NCI-H69 (cell line): Measurements from ENCODE around the gene FAM89B.
A peak's percentile ranks its signal among the peaks of the same experiment; 100 is the strongest.

ENCODE experiments used
- DNase-seq: peaks from one replicate; lab custom pipeline; 2025; lab: John Stamatoyannopoulos, UW

Gene FAM89B

DNA sequence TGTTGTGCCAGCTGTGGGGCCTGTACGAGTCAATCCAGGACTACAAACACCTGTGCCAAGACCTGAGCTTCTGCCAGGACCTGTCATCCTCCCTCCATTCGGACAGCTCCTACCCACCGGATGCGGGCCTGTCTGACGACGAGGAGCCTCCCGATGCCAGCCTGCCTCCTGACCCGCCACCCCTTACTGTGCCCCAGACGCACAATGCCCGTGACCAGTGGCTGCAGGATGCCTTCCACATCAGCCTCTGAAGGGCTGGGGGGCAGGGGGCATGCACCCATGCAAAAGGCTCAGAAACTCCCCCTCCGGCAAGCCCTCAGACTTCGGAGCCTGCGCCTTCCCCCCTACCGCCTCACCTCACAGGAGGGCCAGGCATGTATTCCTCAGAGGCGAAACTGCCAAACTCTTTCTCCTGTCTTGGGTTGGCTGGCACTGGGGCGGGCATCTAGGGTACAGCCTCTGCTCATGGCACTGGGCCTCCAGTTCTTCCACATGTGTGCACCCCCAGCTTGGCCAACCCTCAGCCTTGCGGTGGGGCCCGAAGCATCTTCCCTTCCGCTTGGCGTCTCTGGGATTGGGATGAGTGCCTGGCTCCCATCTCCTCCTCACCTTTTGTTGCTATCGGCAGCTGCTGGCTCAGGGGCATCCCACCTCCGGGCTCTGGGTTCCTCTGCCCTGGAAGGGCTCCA, 1.2 kb downstream of the FAM89B start:
- DNase-seq = no peak

DNA sequence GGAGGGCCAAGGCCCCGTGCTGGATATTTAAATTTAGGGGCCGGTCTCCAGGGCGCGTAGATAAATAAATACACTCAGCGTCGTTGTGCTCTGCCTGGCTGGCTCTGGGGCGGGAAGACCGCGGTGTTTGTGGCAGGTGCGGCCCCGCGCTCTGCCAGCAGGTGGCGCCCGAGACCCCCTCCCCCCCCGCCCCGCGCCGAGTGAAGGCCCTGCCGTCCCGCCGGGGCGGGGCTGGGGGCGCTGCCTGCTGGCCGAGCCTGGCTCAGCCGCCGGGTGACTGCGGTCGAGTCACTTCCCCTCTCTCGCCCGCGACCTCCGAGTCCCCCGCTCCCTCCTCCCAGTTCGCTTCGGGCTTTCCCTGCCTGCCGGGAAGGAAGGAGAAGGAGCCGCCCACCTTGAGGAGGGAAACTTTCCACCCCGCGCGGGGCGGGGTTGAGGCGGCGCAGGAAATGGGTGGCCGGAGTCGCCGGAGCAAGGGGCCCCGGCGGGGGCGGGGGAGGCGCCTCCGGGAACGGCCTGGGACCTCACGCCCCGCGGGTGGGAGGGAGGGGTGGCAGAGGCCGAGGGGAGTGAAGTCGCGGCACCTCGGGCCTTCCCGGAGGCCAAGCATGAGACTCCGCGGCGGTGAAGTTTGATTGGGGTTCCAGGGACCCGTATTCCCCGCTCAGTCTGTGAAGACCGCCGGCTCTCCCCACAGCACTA, 1.9 kb downstream of the FAM89B start:
- peak; percentile 91 for DNase-seq

DNA sequence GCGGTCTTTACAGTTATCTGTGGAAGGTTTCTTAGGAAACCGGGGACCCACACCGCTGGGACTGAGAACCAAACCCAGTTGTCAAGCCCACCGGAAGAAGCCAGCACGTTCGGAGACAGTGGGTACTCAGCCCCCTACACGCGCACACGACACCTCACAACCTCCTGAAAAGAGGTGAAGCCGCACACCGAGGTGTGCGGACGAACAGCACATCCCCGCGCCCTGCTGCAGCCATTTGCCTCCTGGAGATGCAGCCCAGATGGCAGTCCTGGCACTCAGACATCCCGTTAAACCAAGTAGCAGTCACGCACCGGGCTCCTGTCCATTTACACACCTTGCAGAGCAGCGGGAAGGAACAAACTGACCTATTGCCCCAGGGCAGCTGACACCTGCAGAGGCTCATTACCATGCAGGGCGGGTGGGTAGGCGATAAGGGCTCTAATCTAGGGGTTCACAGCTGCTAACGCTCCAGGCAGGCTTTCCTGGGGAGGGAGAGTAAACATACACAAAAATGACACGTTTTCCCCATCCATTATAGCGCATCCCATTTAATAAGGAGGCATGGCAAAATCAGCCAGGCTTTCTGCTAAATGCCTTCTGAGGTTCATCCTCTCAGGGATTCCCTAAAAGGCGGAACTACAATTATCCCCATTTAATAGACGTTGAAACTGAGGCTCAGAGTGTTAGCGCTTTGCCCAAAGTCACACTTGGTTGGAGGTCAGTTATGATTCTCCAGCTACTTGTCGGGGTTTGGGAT, 2.7 kb downstream of the FAM89B start:
- DNase-seq = peak; percentile 92

DNA sequence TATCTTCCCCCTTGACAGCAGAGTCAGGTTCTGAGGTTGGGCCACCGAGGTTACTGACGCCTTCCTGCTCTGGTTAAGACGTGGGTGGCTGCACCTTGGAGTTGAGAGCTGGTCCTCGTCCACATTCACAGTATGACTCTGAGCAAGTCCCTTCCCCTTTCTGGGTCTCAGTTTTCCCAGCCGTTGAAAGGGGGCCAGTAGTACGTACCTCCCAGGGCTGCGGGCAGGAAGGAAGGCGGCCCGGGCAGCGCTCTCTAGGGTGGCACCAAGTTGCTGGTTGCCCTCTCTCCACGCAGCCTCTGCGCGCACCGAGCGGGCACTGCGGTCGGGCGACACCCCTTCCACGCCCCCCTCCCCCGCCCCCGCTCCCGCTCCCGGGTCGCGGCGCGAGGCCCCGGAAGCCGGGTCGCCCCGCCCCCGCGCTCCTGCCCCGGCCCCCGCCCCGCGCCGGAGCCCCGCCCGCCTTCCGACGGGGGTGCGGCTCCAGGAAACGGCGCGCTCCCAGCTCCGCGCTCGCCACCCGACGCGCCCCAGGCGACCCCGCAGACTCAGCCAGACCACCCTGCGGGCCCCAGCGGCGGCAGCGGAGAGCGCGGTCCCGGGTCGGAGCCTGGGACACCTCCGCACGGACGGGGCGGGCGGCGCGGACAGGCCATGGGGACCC, 3.4 kb downstream of the FAM89B start, which contains the start of gene EHBP1L1:
Gene EHBP1L1 (plus strand): TSS at position 486 of the 664 bp plus-strand sequence. CDS start 250 bp downstream, outside the sequence.
- peak; percentile 88 for DNase-seq

DNA sequence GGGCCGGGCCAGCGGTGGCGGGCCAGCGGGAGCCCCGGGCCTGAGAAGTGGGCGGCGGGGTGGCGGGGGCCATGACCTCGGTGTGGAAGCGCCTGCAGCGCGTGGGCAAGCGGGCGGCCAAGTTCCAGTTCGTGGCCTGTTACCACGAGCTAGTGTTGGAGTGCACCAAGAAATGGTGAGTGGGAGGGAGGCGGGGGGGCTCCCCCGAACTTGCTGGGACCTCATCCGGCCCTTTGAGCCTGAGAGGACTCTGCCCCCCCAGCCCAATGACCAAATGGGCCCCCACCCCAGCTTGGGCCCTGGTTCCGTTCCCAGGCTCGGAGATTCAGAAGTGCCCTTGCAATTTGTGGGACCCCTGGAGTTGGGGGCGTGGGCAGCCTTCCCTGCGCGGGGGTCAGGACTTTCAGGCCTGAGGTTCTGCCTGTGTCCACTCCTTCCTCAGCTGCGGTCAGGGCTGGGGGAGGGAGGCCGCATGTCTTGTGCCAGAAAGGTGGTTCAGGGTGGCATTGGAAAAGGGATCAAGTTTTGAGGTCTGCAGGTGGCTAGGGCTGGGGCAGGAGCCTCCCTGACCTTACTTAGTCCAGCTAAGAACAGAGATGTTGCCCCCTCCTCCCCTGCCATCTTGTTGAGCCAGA, 4.0 kb downstream of the FAM89B start:
- DNase-seq = no peak

DNA sequence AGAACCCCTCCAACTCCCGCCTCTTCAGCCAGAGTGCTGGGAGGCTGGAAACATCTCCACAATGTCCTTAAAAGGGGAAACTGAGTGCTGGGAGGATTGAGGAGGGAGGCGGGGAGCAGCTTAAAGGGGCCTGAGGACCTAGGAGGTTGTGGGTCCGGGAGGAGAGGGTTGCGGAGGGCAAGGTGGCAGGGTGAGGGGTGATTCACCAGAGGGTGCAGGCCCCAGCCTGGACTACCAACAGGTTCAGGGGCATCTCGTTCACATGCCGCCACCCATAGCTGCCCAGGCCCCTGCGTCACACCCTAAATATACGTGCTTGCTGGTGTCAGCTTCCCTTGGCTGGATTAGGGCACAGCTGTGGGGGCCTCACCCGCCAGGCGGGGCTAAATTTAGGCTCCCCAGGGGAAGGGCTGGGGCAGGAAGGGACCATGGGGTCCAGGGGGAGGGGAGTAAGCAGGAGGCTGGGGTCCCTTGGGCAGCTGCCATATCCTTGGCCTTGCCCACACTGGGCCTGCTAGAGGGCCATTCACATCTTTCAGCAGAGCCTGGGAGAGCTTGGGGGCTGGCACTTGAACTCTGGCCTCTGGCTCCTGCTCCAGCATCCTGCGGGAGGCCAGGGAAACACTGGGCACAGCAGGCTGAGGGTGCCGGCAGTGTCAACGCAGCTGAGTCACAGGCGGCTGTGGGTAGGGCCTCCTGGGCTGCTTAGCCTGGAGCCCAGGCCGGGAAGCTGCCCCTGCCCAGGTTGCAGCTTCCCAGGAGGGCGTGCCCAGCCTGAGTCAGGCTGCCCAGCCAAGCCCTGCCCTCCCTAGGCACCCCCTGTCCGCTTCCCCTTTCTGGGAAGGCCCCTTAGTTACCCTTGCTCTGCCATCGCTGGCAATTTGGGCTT, 4.8 kb downstream of the FAM89B start:
- peak; percentile 48 for DNase-seq

DNA sequence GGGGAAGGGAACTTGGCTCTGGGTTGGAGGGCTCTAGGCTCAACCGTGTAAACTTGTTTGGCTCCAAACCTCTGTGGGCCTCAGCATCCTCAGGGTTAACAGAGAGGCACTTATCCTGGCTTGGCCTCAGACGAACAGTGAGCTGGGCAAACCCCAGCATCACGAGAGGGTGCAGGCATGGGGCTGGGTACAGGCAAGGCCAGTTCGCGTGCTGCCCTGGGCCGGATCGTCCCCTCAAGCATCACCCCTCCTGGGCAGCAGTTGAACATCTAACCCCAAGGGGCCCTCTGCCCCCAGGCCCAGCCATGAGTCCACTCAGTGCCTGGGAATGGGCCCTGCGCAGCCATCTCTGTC, 5.4 kb downstream of the FAM89B start:
- DNase-seq = no peak

DNA sequence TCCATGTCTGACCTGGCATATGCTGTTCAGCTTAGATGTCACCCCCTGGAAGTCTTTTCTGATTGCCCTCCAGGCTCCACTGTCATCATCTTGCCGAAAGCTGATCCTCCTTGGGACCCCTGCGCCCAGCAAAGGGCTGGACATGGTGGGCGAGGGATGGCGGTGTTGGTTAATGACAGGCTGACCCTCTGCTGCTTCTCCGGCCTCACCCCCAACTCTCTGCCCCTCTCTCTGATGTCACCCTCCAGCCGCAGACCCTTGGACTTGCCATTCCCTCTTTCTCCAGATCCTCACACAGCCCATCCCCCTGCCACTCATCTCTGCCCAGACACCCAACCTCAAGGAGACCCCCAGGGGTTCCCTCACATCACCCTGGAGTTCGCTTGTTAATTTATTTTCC, 5.8 kb downstream of the FAM89B start:
- DNase-seq = no peak

DNA sequence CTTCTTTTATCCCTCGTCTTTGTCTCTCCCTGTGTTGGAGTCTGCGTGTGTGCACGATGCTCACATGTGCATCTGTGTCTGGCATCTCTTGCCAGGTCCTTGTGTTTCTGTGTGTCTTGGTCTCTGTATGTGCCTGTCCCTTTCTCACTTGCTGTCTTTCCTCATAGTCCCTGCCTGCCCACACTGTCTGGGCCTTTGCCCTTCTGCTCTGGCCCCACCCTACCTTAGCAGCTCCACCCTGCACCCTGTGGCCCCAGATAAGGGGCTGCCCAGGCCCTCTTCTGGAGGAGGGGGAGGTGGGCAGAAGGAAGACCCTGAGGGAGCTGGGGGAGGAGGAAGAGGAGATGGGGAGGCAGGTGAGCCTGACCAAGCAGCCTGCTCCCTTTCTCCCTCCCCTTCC, 6.3 kb downstream of the FAM89B start:
- DNase-seq = no peak

DNA sequence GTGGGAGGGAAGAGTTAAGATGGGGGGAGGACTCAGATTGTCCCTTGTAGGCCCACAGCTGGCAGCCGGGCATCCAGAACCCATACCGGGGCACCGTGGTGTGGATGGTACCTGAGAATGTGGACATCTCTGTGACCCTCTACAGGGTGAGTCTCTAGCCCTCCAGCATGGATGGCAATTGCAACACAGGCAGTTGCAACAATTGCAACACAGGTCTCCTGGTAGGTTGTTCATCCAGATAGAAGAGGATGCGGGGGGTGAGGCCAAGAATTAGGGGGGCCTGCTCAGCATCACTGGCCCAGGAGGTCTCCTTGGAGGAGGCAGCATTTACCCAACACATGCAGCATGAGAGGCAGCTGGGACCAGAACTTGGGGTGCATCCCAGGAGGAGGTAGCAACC, 7.0 kb downstream of the FAM89B start:
- DNase-seq = no peak

DNA sequence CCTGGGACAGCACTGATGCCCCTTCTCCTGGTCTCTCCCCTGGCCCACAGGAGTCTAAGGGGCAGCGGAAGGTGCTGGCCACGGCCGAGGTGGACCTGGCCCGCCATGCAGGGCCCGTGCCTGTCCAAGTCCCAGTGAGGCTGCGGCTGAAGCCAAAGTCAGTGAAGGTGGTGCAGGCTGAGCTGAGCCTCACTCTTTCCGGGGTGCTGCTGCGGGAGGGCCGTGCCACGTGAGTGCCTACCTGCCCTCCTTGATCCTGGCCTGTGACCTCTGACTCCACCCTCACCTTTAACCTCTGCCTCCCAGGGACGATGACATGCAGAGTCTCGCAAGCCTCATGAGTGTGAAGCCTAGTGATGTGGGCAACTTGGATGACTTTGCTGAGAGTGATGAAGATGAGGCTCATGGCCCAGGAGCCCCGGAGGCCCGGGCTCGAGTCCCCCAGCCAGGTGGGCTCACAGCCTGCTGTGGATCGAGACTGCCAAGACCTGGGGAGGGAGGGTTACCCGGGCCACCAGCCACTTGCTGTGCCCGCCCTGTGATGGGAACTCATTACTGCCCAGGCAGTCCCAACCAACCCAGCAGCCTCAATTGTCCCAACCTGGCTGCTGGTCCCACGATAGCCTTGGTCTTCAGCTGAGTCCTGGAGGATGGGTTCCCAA, 7.8 kb downstream of the FAM89B start:
- no peak for DNase-seq

DNA sequence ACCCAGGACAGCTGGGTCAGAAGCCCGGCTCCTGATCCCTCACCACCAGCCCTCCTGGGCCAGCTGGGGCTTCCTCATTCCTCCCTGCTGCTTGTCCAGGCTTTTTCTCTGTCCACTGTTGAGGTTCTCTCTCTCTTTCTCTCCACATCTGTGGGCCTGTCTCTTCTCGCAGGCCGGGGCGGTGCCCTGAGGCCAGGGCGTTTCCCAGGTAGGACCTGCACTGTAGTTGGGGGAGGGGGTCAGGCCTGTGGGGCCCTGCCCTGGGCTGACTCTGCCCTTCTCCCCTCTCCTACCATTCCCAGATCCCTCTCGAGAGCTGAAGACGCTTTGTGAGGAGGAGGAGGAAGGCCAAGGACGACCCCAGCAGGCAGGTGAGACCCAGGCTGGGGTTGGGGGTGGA, 8.4 kb downstream of the FAM89B start:
- DNase-seq = no peak

DNA sequence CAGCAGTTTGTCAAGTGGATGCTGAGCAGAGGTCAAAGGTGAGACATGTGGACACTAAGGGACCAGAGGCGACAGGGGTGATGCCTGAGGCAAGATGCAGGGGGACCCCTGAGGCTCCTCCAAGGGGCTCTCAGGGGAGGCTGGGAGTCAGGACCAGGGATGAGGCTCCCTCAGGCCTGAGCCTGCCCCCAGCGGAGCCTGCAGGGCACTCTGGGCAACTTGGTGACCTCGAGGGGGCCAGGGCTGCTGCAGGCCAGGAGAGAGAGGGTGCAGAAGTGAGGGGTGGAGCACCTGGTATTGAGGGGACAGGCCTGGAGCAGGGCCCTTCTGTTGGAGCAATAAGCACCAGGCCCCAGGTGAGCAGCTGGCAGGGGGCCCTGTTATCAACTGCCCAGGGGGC, 9.6 kb downstream of the FAM89B start:
- no peak for DNase-seq

DNA sequence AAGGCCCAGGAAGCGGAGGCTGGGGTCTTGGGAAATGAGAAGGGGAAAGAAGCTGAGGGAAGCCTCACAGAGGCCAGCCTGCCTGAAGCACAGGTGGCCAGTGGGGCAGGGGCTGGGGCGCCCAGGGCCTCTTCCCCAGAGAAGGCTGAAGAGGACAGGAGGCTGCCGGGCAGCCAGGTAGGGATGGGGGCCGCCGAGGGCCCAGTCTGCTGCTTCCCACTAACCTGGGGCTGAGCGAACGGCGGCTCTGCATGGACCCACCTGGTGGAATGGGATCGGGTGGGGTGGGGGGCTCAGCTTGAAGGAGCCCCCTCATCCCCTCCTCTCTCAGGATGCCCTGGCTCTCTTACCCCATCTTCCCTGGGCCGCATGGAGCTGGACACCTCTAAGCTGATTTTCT, 11.3 kb downstream of the FAM89B start:
- DNase-seq = no peak

DNA sequence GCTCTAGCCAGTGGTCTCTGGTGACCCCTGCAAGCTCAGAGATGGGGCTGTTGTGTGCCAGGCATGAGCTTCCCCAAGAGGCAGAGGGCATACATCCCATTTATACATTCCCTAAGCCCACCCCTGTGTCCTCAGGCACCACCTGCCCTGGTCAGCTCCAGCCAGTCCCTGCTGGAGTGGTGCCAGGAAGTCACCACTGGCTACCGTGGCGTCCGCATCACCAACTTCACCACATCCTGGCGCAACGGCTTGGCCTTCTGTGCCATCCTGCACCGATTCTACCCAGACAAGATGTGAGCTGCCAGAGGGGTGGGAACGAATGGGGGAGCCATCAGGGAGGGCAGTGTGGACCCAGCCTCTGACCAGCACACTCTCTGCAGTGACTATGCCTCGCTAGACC, 11.8 kb downstream of the FAM89B start:
- DNase-seq = no peak

DNA sequence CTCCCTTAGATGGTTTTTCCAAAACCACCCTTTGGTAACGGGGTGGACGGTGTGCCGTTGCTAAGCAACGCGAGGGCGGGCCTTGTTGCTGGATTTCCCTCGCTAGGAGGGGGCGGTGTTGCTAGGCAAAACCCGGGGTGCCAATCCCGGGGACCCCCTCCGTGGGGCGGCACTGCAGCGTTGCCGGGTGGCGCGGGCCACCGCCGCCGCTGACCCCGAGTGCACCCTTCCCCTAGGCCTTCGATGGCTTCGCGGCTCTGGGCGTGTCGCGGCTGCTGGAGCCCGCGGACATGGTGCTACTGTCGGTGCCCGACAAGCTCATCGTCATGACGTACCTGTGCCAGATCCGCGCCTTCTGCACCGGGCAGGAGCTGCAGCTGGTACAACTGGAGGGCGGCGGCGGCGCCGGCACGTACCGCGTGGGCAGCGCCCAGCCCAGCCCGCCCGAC, 12.4 kb downstream of the FAM89B start:
- DNase-seq = peak; percentile 73

DNA sequence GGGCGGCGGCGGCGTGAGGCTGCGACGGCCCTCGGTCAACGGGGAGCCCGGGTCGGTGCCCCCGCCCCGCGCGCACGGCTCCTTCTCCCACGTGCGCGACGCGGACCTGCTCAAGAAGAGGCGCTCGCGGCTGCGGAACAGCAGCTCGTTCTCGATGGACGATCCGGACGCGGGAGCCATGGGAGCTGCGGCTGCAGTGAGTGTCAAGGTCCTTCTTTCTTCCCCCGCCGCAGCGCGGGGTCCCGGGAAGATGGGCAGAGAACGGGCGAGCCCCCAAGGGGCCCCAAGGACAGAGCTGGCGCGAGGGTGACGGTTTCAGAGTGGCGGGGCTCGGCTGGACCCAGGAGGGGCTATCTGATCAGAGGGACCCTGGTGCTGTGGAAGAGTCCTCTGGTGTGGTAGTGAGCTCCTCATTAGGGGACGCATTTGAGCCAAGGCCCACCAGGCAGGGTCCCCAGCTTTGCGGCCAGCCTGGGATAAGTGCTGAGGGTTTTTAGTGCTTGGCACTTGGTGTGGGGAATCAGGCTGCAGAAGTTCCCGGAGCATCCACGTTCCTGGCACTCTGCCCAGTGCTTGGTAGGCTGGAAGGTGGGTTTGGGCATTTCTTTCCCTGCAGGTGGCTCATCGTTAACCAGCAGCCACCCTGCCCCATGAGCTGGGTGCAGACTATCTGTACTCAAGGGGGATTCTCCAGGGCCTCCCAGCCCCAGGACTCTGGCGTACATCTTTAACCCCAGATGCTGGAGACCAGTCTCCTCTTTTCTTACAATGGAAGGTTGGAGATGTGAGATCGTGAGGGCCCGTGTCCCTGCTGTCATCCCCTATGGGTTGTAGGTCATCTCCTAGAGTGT, 13.3 kb downstream of the FAM89B start:
- DNase-seq = peak; percentile 51

DNA sequence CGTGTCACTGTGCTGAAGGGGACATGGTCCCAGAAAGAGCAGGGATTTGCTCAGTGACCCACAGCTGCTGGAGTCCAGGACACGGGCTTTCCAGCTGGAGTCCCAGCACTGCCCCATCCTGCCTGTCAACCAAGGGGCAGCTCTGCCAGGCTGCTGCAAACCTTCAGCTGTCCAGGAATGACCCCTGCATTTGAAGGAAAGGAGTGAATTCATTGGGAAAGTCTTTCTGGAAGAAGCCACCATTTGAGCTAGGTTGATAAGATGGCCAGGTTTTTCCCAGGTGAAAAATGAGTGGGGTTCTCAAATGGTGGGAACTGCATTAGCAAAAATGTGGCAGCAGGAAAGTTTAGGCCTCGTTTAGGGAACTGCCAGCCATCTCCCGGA, 13.9 kb downstream of the FAM89B start:
- DNase-seq = no peak

DNA sequence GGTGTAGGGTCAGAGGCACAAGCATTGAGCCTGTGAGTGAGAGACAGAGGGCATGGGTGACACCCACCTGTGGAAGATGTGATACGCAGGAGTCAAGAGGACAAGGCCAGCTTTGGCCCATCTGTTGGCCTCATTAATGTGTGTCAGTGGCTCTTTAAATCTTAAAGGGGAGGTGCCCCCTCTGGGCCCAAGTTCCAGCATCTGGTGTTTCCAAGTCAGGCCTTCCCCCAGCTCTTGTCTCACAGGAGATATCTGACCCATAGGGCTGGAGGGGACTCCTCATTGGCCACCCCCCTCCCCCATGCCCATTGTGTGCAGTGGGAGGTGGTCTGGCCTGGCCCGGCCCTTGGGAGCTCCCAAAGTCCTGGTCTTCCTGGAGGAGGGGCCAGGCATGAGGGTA, 14.3 kb downstream of the FAM89B start:
- DNase-seq = no peak
